HG03571 (cell line): ENCODE results near the gene LRRC14B.
"Not testable (repeated sequence)": the region's sequence is repeated elsewhere in the genome, so short reads cannot be mapped to it uniquely, and the experiment has no call there.

Experiments
- ATAC-seq: cut with Tn5 transposase; IDR thresholded peaks from one replicate; pipeline ENCODE4 v1.9.1; 2021; ENCODE audit not compliant: unreplicated experiment

Gene LRRC14B

DNA sequence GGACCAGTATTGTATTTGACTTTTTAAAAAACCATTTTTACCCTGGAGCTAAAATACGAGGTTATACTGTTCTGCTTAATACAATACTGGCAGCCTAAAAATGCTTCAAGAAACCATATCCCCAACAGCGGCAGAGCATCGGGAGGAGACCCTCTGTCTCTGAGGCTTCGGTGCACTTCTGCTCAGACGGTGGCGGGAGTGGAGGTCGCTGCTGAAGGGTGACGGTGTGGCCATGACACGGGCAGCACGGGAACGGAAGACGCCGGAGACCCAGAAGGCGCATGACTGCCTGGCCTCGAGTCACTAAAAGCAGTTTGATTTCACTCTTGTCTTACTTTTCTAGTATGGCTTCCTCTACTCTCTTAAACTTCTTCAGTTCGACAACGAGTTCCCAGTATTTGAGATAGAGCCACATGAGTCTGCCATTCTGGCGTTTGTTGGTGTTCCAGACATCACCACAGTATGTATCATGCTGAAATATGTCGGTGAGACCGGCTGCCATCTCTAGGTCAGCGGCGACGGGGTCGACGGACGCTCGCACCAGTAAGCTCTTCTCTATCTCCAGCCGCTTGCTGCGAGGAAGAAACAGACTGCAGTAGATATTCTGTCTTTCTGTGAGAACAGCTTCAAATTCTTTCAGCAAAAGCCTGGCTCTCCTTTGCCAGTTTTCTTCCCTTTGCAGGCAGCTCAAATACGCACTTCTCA, 13.8 kb downstream of the LRRC14B start:
- ATAC-seq = no peak

DNA sequence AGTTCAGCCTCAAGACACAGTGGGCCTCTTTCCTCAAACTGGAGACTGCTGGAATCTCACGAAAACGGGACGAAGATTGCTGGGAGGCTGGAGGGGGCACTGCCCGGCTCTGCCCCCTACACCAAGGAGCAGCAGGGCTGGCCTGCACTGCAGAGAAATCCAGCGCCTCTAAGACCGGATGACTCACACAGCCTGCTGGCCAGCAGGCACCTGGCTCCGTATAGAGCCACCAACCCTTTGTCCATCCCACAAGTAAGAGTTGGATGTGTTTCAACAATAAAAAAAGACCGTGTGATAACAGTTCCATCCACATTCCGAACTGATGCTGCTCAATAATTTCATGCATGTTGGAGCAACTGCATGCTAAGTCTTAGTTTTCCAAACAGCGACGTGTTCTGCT, 15.1 kb downstream of the LRRC14B start:
- no peak for ATAC-seq

DNA sequence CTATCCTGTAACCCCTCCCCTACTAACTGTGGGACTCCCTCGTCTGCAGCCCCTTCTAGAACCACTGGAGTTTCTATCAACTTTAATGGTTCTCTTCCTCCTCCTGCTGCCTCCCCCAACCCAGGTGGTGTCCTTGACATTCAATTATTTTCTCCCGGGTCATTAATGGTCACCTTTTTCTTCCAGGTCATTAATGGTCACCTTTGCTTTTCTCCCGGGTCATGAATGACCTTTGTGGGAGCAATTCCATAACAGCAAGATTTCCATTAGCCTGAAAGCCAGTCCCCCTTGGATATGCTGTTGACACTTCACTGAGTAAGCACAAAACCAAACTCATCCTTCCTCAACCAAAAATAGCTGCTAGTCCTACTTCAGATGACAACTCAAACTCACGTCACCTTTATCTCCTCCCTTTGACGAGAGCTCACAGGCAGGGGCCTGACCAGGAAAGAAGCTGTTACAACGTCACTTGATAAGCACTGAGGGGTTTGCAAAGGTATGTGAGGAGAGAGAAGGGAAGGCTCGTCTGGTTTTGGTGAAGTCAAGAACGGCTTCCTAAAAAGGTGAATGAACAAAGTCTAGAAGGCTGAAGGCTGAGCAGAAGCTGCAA, 15.7 kb downstream of the LRRC14B start:
- ATAC-seq = no peak

DNA sequence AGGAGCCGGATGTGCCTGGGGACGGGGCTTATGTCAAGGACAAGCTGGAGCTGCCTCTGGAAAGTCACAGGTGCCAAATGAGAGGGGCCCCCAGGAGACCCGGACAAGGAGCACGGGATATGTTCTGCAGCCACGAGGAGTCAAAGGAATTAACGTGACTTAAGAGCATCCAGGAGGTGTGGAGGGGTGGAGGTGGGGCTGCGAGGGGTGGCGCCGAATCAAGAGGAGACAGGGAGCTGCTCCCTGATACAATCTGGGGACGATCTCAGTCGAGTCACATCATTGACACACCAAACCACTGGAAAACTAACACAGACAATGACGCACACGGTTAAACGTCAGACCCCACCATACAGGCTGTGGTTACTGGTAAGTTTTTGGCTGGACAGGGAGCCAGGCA, 16.3 kb downstream of the LRRC14B start:
- no peak for ATAC-seq

DNA sequence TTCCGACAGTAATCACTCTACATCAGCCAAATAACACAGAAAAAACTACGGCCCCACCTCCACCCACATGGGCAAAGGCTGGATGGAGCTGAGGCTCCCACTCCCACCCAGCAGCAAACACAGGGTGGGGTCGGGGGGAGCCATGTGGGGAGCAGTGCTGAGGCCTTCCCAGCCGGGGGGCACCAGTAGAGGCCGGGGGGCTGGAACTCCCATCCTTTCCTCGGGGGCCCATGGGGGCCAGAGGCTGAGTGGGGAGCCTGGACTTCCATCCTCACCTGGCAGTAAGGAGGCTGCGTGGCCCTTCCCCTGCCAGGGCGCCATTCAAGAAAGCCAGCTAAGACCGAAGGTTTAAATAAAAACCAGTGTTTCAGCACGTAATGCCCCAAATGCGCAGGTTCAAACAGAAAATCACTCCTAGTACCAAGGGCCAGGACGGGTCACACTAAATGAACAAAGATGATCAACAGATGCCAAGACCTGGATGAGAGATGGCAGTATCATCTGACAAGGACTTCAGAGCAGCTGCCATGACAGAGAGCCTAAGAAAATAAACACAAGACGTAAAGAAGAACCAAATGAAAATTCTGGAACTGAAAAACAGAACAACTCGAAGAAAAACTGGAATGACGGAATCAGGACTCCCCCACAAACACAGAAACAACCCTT, 17.3 kb downstream of the LRRC14B start:
- ATAC-seq = no peak

DNA sequence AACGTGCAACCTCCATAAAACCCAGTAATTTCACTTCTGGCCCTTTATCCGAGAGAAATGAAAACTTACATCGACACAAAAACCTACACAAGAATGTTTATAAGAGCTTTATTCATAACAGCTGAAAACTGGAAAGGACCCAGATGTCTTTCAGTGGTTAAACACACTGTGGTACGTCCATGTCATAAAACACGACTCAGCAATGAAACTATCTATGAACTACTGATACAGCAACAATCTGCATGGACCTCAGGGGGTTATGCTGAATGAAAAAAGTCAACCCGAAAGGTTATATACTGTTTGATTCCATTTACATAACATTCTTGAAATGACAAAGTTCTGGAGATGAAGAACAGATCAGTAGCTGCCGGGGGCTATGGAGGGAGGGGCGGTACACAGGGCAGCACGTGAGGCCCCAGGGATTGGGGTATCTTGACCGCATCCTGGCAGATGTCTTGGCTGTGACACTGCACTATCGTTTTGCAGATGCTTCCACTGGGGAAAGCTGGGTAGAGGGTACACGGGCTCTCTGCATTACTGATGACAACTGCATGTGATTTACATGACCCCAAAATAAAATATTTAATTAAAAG, 22.6 kb downstream of the LRRC14B start:
- no peak for ATAC-seq

DNA sequence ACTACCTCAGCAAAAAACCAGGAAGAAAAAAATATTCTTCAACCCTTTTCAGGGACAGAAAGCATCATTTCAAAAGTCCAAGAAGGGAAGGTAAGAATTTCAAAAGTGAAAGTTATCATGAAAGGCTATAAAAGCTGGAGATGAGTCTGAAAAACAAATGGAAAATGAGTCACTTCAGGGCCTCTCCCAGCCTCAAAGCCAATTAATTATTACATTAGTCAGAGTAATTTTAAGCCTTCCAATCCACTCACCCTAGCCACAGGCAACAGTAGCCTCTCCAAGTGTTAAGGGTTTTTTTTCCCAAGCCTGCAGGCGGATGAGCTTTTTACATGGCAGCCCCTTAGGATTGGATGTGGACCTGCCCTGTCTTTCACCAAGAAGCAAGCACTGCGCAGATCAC, 24.0 kb downstream of the LRRC14B start:
- not testable (repeated sequence) for ATAC-seq

DNA sequence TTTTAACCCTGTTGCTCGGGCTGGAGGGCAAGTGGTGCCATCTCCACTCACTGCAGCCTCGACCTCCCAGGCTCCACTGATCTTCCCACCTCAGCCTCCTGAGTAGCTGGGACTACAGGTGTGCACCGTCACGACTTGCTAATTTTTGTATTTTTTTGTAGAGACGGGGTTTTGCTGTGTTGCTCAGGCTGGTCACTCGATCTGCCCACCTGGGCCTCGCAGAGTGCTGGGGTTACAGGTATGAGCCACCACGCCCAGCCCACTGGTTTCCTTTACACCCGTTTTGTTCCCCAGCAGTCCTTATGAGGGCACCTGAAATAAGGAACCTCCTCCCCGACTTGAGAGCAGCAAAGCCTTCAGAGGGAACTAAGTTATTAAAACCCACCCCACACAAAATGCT, 24.8 kb downstream of the LRRC14B start:
- ATAC-seq = not testable (repeated sequence)

DNA sequence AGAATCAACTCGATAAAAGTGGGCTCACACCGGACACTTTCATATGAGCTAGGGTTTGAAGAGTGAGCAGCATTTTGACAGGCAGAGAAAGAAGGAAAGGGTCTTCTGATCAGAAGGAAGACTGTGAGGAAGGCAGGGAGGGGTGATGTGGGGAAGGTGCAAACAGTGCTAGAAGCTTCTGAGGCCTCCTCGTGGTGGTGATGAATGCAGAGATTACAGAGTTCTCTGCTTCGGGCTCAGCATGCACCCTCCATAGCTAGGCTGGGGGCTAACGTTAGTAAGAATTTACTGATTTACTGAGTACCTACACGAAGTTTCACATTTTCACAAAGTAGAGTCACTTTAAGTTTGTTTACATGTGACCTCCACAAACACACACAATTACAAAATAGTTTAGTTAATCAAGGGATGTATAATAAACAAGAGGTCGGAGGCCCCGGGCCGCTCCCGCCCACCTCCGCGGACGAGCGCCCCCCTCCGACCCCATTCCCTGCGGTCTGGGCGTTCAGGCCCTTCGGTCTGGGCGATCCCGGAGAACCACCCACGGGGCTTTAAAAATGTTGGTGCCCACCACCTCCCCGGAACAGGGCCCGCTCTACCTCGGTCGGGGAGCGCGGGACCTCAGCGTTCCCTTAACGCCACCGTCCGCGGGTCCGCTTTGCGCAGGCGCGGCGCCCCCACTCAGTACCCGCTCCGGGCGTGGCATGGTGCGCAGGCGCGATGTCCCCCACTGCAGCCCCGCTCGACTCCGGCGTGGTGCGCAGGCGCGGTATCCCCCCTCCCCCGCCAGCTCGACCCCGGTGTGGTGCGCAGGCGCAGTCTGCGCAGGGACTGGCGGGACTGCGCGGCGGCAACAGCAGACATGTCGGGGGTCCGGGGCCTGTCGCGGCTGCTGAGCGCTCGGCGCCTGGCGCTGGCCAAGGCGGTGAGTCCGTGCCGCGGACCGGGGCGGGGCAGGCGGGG, 26.5 kb downstream of the LRRC14B start, which contains the start of the genes CCDC127 and SDHA:
Gene CCDC127, minus strand, starts transcription at position 660 of the 963 bp plus-strand sequence. CDS start 1,304 bp downstream, outside the sequence.
Gene SDHA, plus strand, starts transcription at position 827 of the 963 bp plus-strand sequence. Its CDS starts 36 bp downstream, at position 863.
- ATAC-seq = peak; percentile 68

DNA sequence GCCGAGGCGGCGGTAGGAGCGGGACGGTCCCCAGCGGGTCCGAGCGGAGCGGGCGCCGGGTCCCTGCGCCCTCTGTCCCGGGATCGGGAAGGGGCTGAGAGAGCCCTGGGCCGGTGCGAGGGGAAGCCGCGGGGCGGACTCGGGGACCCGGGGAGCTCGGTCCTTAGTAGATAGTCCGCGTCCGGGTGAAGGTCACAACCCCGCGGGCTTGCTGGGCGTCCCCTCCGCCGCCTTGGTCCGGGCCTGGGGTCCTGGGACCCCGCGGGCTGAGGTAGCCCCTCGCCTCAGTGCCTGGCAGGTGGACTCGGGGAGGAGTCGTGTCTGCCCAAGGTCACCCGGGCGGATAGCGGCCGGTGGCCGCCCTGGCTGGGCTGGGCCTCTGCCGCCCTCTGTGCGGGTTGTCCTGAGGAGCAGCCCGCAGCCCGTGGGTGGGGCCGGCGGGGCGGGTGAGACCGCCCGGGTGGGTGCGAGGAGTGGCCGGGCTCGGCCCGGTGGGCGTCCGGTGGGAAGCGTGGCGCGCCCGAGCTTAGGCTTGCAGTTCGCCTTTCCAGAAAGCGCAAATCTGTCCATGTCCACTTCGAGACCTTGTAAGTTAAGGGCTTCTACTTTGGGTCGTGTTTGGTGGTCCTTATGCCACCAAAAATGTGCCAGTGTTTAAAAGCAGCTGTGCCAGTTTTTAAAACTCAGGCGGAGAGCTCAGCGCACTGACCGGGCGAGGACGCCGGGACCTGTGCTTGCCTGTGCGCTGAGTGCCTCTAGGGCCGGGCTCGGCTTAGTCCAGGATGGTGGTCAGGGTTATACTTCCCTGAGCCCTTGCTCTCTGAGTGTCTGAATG, 27.4 kb downstream of the LRRC14B start:
- ATAC-seq = peak; percentile 8

DNA sequence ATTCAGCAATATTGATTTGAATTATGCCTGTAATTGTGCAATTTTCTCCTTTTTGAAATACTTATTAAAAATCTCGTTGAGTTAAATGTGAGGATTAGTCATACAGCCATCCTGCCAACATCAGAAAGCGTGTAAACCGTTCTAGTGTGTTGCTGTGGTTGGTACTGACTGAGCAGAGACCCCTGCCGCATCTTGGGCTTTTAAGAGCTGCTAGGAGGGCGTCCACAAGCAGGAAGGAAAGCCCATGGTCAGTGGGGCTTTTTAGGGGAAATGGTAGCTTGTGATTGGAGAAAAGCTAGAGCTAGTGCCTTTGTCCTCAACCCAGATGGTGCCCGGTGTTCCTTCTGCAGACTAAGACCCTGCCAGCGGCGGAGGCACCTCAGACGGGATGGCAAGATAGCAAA, 28.2 kb downstream of the LRRC14B start:
- ATAC-seq = no peak

DNA sequence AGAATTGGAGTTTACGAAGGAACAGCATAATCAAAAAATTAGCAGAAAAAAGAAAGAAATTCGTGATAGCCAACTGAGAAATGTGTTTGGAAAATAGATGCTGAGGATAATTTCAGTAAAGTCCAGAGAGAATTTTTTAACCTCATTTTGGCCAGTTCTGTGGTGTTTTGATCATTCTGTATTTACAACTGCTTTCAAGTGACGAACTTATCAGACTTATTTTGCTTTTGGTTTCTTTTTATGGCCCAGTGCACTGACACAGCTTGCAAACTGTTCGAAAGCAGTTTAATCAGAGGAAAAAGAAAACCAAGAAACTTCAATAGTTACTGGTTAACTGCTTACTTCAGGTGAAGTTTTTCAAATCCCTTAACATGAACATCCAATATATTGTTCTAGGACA, 28.7 kb downstream of the LRRC14B start:
- no peak for ATAC-seq

DNA sequence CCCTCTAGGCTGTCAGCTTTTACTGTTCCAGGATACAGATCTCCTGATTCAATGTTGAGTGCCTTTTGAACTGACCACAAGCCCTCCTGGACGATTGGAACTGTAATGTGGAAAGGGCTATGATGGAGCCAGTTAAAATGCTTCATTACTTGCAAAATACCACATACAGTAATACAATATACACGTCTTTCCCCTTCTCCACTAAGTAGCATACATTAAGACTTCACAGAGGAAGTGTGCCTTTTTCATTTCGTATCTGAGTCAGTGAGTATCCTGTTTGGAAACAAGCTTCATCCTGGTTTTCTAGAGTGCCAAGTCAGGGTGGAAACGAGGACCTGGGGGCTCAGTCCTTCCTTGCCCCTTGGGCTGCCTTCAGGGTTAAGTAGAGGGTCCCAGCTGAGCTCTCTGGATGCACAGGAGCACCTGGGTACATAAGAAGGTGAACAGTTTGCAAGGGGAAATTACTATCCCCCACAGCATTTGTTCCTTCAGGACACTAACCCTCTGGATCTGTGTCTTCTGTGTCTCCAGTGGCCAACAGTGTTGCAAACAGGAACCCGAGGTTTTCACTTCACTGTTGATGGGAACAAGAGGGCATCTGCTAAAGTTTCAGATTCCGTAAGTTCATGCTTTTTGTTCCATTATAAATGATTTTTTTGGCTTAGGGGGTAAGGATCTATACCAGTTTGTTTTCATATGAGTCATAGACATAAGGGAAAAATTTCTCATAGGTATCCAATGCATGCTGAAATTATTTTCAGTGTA, 31.8 kb downstream of the LRRC14B start:
- ATAC-seq = not testable (repeated sequence)

DNA sequence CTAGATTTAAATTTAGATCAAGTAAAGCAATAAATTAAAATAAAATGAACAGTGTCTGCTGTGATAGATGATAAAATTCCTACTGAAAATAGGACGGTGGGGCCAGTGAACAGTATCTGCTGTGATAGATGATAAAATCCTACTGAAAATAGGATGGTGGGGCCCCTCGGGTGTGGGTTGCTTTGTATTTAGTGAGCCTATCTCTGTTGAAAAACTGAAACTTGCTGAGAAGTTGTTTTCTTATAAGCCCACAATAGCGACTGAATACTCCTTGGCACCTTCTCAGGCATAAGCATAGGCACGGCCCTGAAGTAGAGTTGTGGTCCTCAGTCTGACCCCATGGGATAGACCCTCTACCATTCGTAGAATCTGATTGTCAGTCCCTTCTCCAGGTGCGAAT, 32.5 kb downstream of the LRRC14B start:
- no peak for ATAC-seq

DNA sequence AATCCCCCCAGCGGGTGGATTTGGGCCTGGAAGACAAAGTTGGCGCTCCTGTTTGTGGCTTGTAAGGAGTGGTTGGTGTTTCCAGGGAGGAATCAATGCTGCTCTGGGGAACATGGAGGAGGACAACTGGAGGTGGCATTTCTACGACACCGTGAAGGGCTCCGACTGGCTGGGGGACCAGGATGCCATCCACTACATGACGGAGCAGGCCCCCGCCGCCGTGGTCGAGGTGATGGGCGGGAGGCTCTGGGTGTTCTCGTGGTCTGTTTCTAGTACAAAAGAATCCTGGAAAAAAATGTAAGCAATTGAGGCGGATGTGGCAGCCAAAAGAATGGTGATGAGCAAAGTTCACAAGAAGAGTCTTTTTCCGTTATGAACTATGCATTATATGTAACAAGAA, 34.0 kb downstream of the LRRC14B start:
- no peak for ATAC-seq

DNA sequence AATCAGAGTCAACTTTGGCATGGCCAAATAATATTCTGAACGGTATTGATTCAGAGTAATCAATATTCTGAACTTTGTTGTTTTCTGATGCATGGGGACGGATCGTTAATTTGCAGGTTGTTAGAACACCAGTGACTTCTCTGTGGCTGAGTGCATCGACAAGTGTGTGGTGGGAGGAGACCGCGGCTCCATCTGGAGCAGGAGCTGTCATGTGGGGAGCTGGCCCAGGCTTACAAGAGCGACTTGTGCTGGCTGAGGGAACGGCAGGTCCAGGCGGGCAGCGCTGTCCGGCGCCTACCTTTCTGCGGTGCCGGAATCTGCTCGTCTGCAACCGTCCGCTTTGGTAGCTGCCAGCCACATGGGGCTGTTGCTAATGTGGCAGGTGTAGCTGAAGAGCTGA, 36.1 kb downstream of the LRRC14B start:
- ATAC-seq = not testable (repeated sequence)

DNA sequence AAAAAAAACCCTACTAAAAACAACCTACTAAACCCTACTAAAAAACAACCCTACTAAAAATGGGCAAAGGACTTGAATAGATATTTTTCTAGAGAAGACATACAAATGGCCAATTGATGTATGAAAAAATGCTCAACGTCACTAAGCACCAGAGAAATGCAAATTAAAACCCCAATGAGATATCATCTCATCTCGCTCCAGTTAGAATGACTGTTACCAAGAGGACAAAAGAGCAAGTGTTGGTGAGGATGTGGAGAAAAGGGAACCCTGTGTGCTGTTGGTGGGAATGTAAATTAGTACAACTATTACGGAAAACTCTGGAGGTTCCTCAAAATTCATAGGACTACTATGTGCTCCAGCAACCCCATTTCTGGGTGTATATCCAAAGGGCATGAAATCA, 37.6 kb downstream of the LRRC14B start:
- ATAC-seq = no peak

DNA sequence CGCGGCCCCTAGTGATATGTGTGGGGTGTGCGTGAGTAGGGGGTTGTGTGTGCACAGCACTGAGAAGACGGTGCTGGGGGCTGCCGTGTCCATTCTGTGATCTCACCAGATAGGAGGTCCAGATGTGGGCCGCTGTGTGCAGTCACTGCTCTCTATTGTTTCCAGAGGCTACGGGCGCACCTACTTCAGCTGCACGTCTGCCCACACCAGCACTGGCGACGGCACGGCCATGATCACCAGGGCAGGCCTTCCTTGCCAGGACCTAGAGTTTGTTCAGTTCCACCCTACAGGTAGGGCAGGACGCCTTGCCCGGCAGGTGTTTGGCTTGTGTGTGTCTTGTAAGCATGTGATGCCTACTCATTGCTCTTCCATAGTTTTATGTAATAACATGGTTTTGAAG, 39.4 kb downstream of the LRRC14B start:
- no peak for ATAC-seq

DNA sequence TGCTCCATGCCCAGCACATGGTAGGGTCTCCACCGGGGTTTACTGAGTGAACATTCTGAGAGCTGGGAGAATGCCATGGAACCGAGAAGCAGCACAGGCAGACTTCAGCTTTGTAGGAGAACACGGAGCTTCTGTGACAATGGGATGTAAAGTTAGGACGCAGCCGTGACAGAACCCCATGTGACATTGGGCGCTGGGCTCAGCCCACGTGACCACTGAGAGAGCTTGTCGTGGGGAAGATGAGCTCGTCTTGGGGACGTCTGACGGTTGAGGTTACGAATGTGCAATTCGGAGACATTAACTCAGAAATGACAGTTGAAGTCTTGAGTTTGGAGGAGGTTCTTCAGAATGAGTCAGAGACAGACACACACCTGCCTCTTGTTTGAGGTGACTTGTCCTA, 40.4 kb downstream of the LRRC14B start:
- no peak for ATAC-seq
